Epithelial cell of esophagus (primary cell): Measurements from ENCODE around the gene PTPMT1.
A peak's percentile ranks its signal among the peaks of the same experiment; 100 is the strongest.

Source experiments
- DNase-seq: peaks from one replicate; pipeline ENCODE4 v3.0.0; 2010; ENCODE audit warnings: low read depth
- H3K4me3 ChIP-seq: 2 replicates; pipeline ENCODE4 v1.5.1; 2011; ENCODE audit warnings: mild to moderate bottlenecking, low read length, control low read depth
- CTCF ChIP-seq: IDR thresholded peaks from 2 replicates; pipeline ENCODE4 v1.5.1; 2011; ENCODE audit warnings: low read depth, mild to moderate bottlenecking, low read length, control low read depth, inconsistent platforms; ENCODE audit not compliant: insufficient read depth; ENCODE audit errors: missing control alignments

The PTPMT1 gene

GRCh38 chr11:47611348-47611794 is 46.0 kb downstream of the PTPMT1 start:
- no peak overlapping the region for H3K4me3 ChIP-seq
- no peak for TF ChIP-seq CTCF
- DNase-seq = no peak

GRCh38 chr11:47615249-47615648 is 49.9 kb downstream of the PTPMT1 start:
- H3K4me3 ChIP-seq = no peak overlapping the region
- no peak for TF ChIP-seq CTCF
- no peak for DNase-seq

GRCh38 chr11:47616726-47617416 is 51.5 kb downstream of the PTPMT1 start:
- peak; percentile 62 for DNase-seq
- H3K4me3 ChIP-seq = no peak overlapping the region

GRCh38 chr11:47617417-47617809 is 52.0 kb downstream of the PTPMT1 start:
- no peak for TF ChIP-seq CTCF
- DNase-seq = no peak
- H3K4me3 ChIP-seq = no peak overlapping the region

More at GRCh38 chr11:47616726-47617416, 51.5 kb downstream of the PTPMT1 start:
- peak; percentile 81 for TF ChIP-seq CTCF

- no peak for DNase-seq
- no peak overlapping the region for H3K4me3 ChIP-seq
- no peak for TF ChIP-seq CTCF
Measured at GRCh38 chr11:47620836-47621378, 55.5 kb downstream of the PTPMT1 start.
